Measurements from ENCODE around the gene METTL25B.

GRCh38 chr1:156776942-156777341 lies 48.7 kb downstream of the METTL25B start:
- TF ChIP-seq POLR2A (IDR thresholded peaks at IDR 0.05): no peak
- TF ChIP-seq, protein P1, sequence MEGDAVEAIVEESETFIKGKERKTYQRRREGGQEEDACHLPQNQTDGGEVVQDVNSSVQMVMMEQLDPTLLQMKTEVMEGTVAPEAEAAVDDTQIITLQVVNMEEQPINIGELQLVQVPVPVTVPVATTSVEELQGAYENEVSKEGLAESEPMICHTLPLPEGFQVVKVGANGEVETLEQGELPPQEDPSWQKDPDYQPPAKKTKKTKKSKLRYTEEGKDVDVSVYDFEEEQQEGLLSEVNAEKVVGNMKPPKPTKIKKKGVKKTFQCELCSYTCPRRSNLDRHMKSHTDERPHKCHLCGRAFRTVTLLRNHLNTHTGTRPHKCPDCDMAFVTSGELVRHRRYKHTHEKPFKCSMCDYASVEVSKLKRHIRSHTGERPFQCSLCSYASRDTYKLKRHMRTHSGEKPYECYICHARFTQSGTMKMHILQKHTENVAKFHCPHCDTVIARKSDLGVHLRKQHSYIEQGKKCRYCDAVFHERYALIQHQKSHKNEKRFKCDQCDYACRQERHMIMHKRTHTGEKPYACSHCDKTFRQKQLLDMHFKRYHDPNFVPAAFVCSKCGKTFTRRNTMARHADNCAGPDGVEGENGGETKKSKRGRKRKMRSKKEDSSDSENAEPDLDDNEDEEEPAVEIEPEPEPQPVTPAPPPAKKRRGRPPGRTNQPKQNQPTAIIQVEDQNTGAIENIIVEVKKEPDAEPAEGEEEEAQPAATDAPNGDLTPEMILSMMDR (IDR thresholded peaks at IDR 0.05 in 8 of 11, conservative IDR thresholded peaks at IDR 0.05 in 3 of 11): no peak
